Measurements from ENCODE around the gene RAB10.

RAB10 gene

DNA sequence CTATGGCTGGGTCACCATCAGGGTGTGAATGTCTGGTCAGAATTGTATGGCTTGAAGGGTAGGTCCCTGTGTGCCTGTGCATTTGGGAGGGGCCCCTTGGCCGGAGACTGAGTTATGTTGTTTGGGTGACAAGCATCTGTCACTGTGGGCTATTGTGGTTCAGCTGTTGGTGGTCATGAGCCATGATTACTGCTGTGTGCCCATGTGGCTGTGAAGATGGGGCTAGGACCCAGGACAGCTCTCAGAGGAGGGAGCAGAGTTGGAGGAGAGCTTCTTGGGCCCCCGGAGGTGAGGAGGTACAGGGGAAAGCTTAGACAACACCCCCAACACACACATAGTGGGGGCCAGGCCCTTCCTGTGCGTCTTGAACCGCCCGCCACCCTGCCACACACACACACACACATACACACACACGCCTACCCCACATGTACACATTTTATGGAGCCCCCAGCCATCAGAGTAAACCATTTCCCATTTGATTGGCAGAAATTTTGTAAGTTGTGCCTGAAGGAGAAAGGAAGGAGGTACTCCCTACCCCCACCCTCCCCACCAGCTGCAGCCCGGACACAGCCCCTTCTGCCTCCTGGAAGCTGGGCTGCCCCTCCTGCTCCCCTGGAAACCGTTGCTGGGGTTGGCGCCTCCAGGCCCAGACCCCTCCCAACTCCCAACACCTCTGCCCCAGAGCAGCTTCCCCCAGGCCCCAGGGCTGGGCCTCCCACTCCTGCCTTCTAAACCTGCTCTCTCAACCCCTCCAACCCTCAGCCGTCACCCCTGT lies 141.0 kb downstream of the RAB10 start:
- TF ChIP-seq ZFX (IDR thresholded peaks at IDR 0.05), result no peak
- TF ChIP-seq, protein P1, sequence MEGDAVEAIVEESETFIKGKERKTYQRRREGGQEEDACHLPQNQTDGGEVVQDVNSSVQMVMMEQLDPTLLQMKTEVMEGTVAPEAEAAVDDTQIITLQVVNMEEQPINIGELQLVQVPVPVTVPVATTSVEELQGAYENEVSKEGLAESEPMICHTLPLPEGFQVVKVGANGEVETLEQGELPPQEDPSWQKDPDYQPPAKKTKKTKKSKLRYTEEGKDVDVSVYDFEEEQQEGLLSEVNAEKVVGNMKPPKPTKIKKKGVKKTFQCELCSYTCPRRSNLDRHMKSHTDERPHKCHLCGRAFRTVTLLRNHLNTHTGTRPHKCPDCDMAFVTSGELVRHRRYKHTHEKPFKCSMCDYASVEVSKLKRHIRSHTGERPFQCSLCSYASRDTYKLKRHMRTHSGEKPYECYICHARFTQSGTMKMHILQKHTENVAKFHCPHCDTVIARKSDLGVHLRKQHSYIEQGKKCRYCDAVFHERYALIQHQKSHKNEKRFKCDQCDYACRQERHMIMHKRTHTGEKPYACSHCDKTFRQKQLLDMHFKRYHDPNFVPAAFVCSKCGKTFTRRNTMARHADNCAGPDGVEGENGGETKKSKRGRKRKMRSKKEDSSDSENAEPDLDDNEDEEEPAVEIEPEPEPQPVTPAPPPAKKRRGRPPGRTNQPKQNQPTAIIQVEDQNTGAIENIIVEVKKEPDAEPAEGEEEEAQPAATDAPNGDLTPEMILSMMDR (conservative IDR thresholded peaks at IDR 0.05), result no peak
- no peak overlapping the region for H3K27ac ChIP-seq

DNA sequence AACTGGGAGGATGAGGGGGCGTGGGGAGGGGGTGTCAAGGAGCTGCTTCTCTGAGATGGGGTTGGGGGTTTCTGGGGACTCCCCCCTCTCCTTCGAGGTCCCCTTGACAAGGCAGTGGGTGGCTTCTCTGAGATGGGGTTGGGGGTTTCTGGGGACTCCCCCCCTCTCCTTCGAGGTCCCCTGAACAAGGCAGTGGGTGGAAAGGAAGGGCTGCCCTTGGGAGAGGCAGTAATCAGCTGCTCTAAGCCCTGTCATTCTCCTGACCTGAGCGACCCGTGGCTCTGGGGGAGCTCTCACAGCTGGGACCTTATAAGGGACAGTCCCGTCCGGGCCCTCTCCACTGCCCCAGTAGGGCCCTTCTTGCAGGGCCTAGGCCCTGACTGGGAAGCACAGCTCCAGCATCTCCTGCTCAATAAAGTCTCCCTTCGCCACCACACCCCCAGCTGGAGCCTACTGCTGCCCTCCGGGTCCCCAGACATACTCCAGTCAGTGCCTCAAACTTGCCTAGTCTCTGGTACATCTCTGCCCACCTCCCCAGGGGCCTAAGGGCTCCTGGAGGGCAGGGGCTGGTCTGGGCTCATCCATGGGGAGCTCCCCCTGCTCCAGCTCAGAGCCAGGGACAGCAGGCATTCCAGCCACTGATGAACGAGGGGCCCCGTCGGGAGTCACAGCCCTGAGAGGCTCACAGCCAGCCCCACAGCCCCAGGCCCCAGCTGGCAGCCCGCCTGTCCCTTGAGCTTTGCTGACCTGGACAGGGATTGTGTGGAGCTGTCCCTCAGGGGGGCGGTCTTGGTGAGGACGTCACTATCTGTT lies 141.8 kb downstream of the RAB10 start:
- H3K27ac ChIP-seq, result no peak overlapping the region
- TF ChIP-seq, protein P1 (conservative IDR thresholded peaks at IDR 0.05), result no peak
- TF ChIP-seq ZFX (IDR thresholded peaks at IDR 0.05), result no peak

DNA sequence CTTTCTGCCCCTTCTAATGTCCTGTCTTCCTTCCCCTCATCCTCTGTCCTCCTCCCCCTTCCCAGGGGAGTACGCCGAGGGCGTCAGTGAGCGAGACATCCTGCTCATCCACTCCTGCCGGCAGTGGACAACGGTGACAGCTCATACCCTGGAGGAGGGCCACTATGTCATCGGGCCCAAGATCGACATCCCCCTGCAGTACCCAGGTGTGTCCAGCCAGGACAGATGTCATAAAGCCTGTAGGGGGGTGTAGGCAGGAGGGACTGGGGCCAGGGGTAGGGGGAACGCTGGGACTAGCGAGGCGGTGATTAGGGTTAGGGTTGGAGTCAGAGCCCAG lies 142.4 kb downstream of the RAB10 start:
- TF ChIP-seq, protein P1 (conservative IDR thresholded peaks at IDR 0.05), result no peak
- no peak for TF ChIP-seq ZFX (IDR thresholded peaks at IDR 0.05)
- no peak overlapping the region for H3K27ac ChIP-seq

DNA sequence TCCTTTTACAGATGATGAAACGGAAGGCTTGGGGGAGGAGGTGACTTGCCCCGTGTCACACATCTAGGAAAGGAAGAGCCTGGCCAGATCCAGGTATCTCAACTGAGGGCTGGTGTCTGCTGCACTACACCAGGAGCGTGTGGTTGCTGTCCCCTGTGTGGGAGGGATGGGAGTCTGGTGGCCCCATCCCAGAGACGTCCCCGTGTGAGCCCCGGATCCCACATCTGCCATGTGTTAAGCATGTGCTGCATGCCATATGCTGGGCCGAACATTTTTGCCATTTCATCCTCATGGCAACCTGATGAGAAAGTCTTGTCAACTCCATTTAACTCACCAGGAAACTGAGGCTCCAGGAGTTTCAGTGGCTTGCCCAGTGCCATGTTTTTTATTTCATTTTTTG lies 143.2 kb downstream of the RAB10 start:
- no peak overlapping the region for H3K27ac ChIP-seq

DNA sequence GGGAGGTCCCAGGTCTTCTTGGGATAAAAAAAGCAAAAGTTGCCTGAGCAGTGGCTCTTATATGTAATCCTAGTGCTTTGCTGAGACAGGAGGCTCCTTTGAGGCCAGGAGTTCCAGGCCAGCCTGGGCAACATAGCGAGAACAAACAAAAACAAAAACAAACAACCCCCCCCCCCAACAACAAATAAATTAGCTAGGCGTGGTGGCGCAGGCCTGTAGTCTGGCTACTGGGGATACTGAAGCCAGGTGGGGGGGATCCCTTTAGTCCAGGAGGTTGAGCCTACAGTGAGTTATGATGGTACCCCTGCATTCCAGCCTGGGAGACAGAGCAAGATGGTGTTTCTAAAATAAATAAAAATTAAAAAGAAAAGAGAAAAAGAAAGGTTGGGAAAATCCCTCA lies 144.4 kb downstream of the RAB10 start:
- TF ChIP-seq, protein P1 (conservative IDR thresholded peaks at IDR 0.05), result no peak
- no peak for TF ChIP-seq ZFX (IDR thresholded peaks at IDR 0.05)

More for the DNA sequence above, 143.2 kb downstream of the RAB10 start:
- no peak for TF ChIP-seq ZFX (IDR thresholded peaks at IDR 0.05)
- TF ChIP-seq, protein P1 (conservative IDR thresholded peaks at IDR 0.05), result no peak

DNA sequence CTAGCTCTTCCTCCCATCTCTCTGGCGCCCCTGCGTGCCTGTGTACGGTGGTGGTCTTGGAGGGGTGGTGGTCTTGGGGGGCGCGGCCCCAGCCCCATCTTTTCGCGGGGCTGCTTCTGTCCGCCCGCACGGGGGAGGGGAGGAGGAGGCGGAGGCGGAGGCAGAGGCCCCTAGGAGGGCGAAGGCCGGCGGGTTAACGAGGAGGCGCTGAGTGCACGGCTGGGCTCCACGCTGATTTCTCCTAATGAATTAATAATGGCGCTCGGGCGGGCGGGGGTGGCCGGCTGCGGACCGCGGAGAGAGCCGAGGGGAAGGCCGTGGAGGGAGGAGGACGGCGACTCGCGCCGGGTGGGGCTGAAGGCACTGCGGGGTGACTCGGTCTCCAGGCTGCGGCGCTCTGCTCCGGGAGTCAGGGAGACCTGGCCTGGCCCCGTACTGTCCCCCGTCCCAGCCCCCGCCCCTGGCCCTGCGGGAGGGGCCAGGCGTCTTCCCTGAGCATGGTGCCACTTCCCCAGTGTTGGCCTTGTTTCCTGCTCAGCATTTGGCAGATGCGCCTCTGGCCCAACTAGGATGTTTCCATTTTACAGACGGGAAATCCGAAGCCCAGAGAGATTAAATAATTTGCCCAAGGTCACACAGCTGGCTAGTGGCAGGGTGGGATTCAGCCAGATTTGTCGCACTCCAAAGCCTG lies 145.0 kb downstream of the RAB10 start:
- no peak overlapping the region for H3K27ac ChIP-seq
- no peak for TF ChIP-seq ZFX (IDR thresholded peaks at IDR 0.05)
- TF ChIP-seq, protein P1 (conservative IDR thresholded peaks at IDR 0.05), result no peak

More for the DNA sequence above, 144.4 kb downstream of the RAB10 start:
- H3K27ac ChIP-seq, result no peak overlapping the region

All from C4-2B (cell line).